Measurements from ENCODE around the gene REV3L. TPM values are rescaled to one million over a fixed set of nuclear protein-coding genes. Genes with fewer than 3 reads are reported as not detected.

Gene REV3L
- total and polyA plus RNA-seq, 9 of the 15 experiments (the other 6 are each of a cell fraction or from before 2014, with no cell fraction given): 5.5 to 24.4 (median 14.4) TPM

GRCh38 chr6:111267764-111268333 lies 215.2 kb downstream of the REV3L start (continued):
- TF ChIP-seq DNMT1 (IDR thresholded peaks at IDR 0.05): no peak

DNA sequence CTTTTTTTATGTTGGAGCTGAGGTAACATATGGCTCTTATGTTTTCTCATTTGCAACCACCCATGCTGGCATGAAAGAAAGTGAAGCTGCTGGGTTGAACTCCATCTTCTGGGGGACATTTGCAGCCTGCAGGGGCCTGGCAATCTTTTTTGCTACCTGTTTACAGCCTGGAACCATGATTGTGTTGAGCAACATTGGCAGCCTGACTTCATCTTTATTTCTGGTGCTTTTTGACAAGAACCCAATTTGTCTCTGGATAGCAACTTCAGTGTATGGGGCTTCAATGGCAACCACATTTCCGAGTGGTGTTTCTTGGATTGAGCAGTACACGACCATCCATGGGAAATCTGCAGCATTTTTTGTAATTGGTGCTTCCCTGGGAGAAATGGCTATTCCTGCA lies 216.7 kb downstream of the REV3L start:
- ATAC-seq (no peak; the same call in 2 of the 3 replicates), DNase-seq (ENCODE audit: extremely low read depth in 1 of 4, low spot score in 3 of 4) (no peak), FAIRE-seq (no peak)
- TF ChIP-seq, protein P1, sequence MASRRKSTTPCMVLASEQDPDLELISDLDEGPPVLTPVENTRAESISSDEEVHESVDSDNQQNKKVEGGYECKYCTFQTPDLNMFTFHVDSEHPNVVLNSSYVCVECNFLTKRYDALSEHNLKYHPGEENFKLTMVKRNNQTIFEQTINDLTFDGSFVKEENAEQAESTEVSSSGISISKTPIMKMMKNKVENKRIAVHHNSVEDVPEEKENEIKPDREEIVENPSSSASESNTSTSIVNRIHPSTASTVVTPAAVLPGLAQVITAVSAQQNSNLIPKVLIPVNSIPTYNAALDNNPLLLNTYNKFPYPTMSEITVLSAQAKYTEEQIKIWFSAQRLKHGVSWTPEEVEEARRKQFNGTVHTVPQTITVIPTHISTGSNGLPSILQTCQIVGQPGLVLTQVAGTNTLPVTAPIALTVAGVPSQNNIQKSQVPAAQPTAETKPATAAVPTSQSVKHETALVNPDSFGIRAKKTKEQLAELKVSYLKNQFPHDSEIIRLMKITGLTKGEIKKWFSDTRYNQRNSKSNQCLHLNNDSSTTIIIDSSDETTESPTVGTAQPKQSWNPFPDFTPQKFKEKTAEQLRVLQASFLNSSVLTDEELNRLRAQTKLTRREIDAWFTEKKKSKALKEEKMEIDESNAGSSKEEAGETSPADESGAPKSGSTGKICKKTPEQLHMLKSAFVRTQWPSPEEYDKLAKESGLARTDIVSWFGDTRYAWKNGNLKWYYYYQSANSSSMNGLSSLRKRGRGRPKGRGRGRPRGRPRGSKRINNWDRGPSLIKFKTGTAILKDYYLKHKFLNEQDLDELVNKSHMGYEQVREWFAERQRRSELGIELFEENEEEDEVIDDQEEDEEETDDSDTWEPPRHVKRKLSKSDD (conservative IDR thresholded peaks at IDR 0.05; ENCODE audit: low read length): no peak
- TF ChIP-seq ZNF592 (IDR thresholded peaks at IDR 0.05): 0 out of 2 replicates have a peak, but pooled peaks have one; percentile 50
- Histone ChIP-seq H3K27ac (ENCODE audit: extremely low read depth, low read depth, low read length) (peak overlapping the region; percentile 47; the same call in 1 of the 3 replicates), H3K27me3 (ENCODE audit: control insufficient read depth in 2 of 2, insufficient read depth in 2 of 2, low read length in 2 of 2) (no peaks in the 10 kb centered on the region), H3K4me2 (ENCODE audit: insufficient read depth, low read length) (peak overlapping the region; percentile 53; the same call in 1 of the 2 replicates), H3K9me3 (replicated peaks; ENCODE audit: control insufficient read depth, insufficient read depth, low read depth, low read length) (no peaks in the 10 kb centered on the region), H3K79me2 (ENCODE audit: control insufficient read depth, insufficient read depth, low read length) (peaks cover 53% of the 10 kb centered on the region), H4K20me1 (replicated peaks; ENCODE audit: control insufficient read depth, insufficient read depth, low read length) (no peaks in the 10 kb centered on the region), H3K9ac (ENCODE audit: insufficient read depth in 1 of 2, low read depth in 2 of 2, low read length in 2 of 2) (no peak overlapping the region), H3K4me1 (replicated peaks in 1 of 2; ENCODE audit: control insufficient read depth in 2 of 2, insufficient read depth in 2 of 2, low read length in 2 of 2) (peaks cover 7 to 24% of the 10 kb centered on the region in 2 experiments; a peak in 4 of 5 replicates), H3K9me1 (ENCODE audit: control insufficient read depth, insufficient read depth, low read length) (no peaks in the 10 kb centered on the region), H3K36me3 (ENCODE audit: control insufficient read depth, insufficient read depth, low read length) (peaks cover 55% of the 10 kb centered on the region), H3K4me3 (no peak overlapping the region), H2AFZ (ENCODE audit: low read depth, low read length) (no peak overlapping the region)
- intact Hi-C loops (cut with micrococcal nuclease) (no loop called here), in situ Hi-C loops (cut with MboI) (loop anchor here (25.0 kb wide), 1 partner anchor 371 kb away; no protein-coding TSS in a partner anchor)
- no TSS peak for BruUV-seq (replicated peaks)
- WGBS (ENCODE audit: insufficient coverage, low coverage, missing lambda C conversion rate): 46% methylated on average over 2 of the region's 2 CpGs
- ChIA-PET POLR2A (interaction anchor here (1.1 kb wide), 1 partner anchor 26 kb away, joined by 3 read pairs; no protein-coding TSS in a partner anchor), CTCF (ENCODE audit: low intra/inter-chr PET ratio) (no interaction called here)
